ENCODE measurements around the gene CHRNE. TPM values are rescaled to one million over a fixed set of nuclear protein-coding genes. Genes with fewer than 3 reads are reported as not detected.
"Not testable (repeated sequence)": the region's sequence is repeated elsewhere in the genome, so short reads cannot be mapped to it uniquely, and the experiment has no call there.

CHRNE gene
- total RNA-seq, 2 donors from 2014 or later, result 0.27 TPM; not detected in 1

DNA sequence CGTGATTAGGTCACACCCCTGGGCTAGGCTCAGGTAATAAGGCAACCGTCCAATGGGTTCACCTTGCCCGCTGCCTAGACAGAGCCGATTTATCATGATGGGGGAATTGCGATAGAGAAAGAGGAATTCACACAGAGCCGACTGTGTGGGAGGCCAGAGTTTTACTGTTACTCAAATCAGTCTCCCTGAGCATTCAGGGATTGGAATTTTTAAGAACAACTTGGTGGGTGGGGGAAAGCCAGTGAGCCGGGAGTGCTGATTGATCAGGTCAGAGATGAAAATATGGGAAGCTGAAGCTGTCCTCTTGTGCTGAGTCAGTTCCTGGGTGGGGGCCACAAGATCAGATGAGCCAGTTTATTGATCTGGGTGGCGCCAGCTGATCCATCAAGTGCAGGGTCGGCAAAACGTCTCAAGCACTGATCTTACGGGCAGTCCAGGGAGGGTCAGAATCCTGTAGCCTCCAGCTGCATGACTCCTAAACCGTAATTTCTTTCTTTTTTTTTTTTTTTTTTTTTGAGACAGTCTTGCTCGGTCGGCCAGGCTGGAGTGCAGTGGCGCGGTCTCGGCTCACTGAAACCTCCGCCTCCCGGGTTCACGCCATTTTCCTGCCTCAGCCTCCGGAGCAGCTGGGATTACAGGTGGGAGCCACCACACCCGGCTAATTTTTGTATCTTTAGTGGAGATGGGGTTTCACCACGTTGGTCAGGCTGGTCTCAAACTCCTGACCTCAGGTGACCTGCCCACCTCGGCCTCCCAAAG is 23.9 kb upstream of the CHRNE start:
- not testable (repeated sequence) for ATAC-seq; H3K36me3 Mint-ChIP-seq; H3K9me3 Mint-ChIP-seq; H3K27ac Mint-ChIP-seq; DNase-seq (ENCODE audit: low spot score in 2 of 2)

DNA sequence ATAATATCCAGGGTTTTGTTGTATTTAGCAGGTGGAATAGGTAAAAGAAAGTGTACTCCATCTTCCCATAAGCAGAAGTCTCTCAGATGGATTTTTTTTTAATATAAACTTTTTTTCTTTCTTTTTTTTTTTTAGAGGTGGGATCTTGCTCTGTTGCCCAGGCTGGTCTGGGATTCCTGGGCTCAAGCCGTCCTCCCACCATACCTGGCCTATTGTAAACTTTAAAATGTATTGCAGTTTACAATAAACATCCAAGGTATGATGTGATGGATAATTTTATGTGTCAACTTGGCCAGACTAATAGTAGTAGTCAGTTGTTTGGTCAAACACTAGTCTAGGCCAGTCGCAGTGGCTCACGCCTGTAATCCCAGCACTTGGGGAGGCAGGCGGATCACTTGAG is 18.4 kb upstream of the CHRNE start:
- ATAC-seq (no peak), DNase-seq (ENCODE audit: low spot score in 2 of 2) (no peak)
- no peak overlapping the region for H3K27ac Mint-ChIP-seq
- no peaks in the 10 kb centered on the region for H3K36me3 Mint-ChIP-seq
- H3K9me3 Mint-ChIP-seq, result no peaks in the 10 kb centered on the region

DNA sequence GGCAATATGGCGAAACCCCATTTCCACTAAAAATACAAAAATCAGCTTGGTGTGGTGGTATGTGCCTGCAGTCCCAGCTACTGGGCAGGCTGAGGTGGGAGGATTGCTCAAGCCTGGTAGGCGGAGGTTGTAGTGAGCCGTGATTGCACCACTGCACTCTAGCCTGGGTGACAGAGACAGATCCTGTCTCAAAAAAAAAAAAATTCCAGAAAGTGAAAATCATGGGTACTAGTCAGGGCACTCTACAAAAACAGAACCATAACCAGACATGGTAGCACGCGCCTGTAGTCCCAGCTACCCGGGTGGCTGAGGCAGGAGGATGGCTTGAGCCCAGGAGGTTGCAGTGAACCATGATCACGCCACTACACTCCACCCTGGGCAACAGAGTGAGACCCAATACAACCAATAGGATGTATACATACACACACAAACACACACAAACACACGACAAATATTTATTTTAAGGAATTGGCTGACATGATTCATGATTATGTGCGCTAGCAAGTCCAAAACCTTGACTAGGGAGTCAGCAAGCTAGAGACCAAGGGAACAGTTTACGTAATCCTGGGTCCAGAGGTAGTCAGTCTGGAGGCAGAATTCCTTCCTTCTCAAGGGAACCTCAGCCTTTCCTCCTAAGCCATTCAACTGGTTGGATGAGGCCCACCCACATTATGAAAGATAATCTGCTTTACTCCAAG is 17.6 kb upstream of the CHRNE start:
- ATAC-seq (no peak), DNase-seq (ENCODE audit: low spot score in 2 of 2) (no peak)
- Mint-ChIP-seq H3K36me3 (no peaks in the 10 kb centered on the region), H3K9me3 (no peaks in the 10 kb centered on the region), H3K27ac (no peak overlapping the region)

GRCh38 chr17:4919511-4920047 is 16.7 kb upstream of the CHRNE start:
- DNase-seq (ENCODE audit: low spot score in 2 of 2) (no peak), ATAC-seq (no peak)
- Mint-ChIP-seq H3K9me3 (no peaks in the 10 kb centered on the region), H3K27ac (no peak overlapping the region), H3K36me3 (no peaks in the 10 kb centered on the region)

DNA sequence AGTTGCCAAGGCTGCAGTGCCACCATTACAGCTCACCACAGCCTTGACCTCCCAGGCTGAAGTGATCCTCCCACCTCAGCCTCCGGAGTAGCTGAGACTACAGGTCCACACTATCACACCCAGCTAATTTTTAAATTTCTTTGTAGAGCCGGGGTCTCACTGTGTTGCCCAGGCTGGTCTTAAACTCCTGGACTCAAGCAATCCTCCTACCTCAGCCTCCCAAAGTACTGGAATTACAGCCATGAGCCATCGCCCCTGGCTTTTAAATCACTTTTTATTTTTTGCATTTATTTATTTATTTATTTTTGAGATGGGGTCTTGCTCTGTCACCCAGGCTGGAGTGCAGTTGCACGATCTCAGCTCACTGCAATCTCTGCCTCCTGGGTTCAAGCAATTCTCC is 11.7 kb upstream of the CHRNE start:
- not testable (repeated sequence) for H3K36me3 Mint-ChIP-seq; DNase-seq (ENCODE audit: low spot score in 2 of 2); H3K9me3 Mint-ChIP-seq; ATAC-seq; H3K27ac Mint-ChIP-seq

DNA sequence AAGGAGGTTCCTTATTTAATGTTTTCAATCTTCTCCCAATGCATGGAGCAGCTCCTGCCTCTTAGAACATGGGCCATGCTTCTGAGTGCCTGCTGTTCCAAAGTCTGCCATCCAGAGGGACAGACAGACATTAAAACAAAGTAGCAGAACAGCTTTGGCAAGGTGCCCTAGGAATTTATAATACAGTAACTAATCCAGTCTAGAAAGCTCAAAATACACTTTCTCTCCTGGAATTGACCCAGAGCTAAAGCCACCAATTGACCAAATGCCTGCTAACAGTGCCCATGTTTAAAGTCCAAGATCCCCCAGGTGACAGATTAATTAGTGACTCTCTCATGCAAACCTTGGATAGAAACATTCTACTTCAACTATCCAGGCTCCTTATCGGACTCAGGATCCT is 11.1 kb upstream of the CHRNE start:
- DNase-seq (ENCODE audit: low spot score in 2 of 2) (no peak), ATAC-seq (no peak)
- no peaks in the 10 kb centered on the region for H3K9me3 Mint-ChIP-seq
- H3K36me3 Mint-ChIP-seq, result no peaks in the 10 kb centered on the region
- no peak overlapping the region for H3K27ac Mint-ChIP-seq

- Mint-ChIP-seq H3K9me3 (no peaks in the 10 kb centered on the region), H3K36me3 (no peaks in the 10 kb centered on the region), H3K27ac (no peak overlapping the region)
- ATAC-seq (peak; percentile 96 to 99), DNase-seq (ENCODE audit: low spot score in 2 of 2) (peak; percentile 70 to 81)
These were observed 6.0 kb upstream of the CHRNE start for GRCh38 chr17:4908711-4909496.

- no peaks in the 10 kb centered on the region for H3K36me3 Mint-ChIP-seq
- no peaks in the 10 kb centered on the region for H3K9me3 Mint-ChIP-seq
- DNase-seq (ENCODE audit: low spot score in 2 of 2) (no peak), ATAC-seq (peak in 1 of 2 donors; percentile 21)
- no peak overlapping the region for H3K27ac Mint-ChIP-seq
These were observed 5.4 kb upstream of the CHRNE start for GRCh38 chr17:4908301-4908700.

DNA sequence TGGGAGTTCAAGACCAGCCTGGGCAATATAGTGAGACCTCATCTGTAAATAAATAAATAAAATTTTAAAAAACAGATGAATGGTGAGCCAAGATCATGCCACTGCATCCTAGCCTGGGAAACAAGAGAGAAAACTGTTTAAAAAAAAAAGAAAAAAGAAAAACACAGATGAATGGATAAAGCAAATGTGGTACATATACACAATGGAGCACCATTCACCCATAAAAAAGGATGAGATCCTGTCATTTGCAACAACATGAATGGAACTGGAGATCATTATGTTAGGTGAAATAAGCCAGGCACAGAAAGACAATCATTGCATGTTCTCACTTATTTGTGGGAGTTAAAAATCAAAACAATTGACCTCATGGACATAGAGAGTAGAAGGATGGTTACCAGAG is 3.7 kb upstream of the CHRNE start:
- not testable (repeated sequence) for H3K27ac Mint-ChIP-seq; ATAC-seq; DNase-seq (ENCODE audit: low spot score in 2 of 2); H3K36me3 Mint-ChIP-seq; H3K9me3 Mint-ChIP-seq

DNA sequence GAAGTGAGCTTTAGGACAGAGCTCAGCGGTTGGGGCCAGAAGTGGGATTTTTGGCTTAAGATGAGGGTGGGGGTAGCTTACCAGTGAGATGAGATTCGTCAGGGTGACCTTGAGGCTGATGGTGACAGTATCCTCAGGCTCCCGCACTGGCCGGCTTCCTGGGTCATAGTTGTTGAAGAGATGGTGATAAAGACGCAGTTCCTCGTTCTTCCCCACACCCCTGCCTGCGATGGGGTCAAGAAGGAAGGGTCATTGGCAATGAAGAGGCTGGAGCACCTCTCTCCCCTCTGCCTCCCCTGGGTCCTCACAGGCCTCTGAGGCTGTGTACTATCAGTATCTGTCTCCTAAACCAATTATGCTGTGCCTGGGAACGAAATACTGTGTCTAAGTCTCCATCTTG is 358 bp downstream of the CHRNE start:
- H3K36me3 Mint-ChIP-seq, result no peaks in the 10 kb centered on the region
- no peak overlapping the region for H3K27ac Mint-ChIP-seq
- no peaks in the 10 kb centered on the region for H3K9me3 Mint-ChIP-seq
- DNase-seq (ENCODE audit: low spot score in 2 of 2) (no peak), ATAC-seq (no peak)

DNA sequence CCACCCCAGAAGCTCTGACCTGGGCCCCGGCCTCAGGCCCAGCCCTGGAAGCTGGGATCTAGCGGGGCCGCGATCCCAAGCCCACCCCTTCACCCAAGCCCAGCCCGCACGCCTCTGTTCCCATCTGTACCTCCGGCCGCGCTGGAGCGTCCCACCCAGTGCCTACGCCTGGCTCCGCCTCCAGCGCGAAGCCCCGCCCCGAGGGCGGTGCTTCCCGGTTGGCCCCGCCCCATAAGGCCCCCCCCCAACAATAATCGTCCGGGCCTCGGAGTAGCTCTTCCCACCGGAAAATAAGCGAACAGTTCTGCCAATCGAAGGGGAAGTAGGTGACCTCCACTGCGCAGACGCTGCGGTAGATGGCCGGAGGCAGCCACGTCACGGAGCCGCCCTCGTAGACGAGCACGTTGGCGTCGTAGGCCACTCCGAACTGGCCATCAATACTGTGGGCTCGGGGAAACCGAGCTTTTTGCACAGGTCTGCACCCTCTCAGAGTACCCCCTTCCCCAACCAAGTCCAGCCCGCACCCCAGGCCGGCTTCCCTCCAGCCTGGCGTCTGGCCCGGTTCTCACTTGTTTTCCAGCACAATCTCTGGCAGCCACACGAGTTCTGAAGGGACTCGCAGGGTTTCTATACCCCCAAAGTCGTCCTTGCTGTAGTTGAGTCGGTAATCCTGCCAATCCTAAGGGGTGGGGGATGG is 1.1 kb downstream of the CHRNE start:
- ATAC-seq (no peak), DNase-seq (ENCODE audit: low spot score in 2 of 2) (no peak)
- Mint-ChIP-seq H3K27ac (no peak overlapping the region), H3K9me3 (no peaks in the 10 kb centered on the region), H3K36me3 (no peaks in the 10 kb centered on the region)

DNA sequence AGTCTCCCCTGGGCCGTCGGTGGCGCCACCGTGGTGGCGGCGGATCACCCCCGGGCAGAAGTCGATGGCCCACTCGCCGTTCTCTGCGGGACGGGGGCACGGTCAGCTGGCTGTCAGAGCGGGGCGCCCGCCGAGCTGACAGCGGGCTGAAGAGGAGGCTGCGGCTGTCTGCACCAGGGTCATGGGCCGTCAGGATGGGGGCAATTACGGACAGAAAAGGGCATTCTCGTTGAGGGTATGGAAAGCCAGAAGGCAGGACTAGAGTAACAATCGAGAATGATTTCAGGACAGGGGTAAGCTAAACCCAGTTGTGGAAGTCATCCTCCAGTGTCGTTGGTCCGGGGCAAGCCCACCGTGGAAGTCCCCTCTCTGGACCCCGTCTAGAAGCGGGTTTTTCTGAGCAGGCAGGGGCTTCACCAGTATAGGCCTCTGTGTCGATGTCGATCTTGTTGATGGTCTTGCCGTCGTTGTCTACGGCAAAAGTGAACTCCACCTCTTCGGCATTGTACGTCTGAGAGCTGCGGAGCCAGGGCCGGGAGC is 1.7 kb downstream of the CHRNE start:
- Mint-ChIP-seq H3K27ac (no peak overlapping the region), H3K36me3 (no peaks in the 10 kb centered on the region), H3K9me3 (no peaks in the 10 kb centered on the region)
- DNase-seq (ENCODE audit: low spot score in 2 of 2), result no peak
- ATAC-seq, result no peak

DNA sequence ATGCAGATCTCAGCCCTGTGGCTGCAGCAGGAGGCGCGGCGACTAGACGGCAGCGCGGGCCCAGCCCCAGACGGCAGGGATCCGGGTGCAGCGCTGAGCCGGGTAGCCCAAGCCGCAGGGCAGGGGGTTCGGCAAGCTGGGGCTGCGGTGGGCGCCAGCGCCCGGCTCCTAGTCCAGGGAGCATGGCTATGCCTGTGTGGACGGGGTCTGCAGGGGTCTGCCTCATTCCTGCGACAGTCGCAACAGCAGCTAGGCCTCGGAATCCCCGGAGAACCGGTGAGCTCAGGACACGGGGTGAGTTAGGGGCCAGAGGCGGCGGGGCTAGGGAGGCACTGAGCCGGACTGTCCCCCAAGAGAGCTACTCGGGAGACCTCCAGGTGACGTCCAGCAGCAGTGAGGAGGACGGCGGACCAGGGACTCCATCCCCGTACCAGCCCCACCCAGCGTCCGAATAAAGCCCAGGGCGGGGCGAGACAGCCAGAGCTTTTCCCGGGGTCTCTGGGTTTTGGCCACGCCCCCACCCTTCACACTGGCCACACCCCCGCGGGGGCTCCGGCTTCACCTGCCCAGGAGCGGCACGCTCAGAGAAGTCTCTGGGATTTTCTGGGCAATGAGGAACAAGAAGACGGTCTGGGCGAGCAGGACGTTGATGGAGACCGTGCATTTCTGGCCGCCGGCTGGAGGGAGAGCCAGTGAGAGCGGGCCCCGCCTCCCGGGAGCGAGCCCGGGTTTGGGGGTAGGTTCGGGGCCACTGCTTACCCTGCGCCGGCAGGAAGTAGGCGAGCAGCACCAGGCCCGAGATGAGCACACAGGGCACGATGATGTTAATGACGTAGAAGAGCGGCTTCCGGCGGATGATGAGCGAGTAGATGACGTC is 2.4 kb downstream of the CHRNE start:
- Mint-ChIP-seq H3K27ac (peak overlapping the region; percentile 85 to 95), H3K9me3 (no peaks in the 10 kb centered on the region), H3K36me3 (no peaks in the 10 kb centered on the region)
- peak in 1 of 2 donors; percentile 35 for DNase-seq (ENCODE audit: low spot score in 2 of 2)
- peak in 1 of 2 donors; percentile 6 for ATAC-seq

- no peaks in the 10 kb centered on the region for H3K9me3 Mint-ChIP-seq
- peak within 1 kb of the TSS; percentile 85 to 95 for H3K27ac Mint-ChIP-seq
- ATAC-seq, result peak; percentile 77 to 86
- DNase-seq (ENCODE audit: low spot score in 2 of 2), result peak; percentile 89 to 95
- H3K36me3 Mint-ChIP-seq, result no peaks in the 10 kb centered on the region
These were observed 3.3 kb downstream of the CHRNE start, which contains the start of gene C17orf107 for GRCh38 chr17:4899341-4900230. C17orf107 (plus strand) TSS chr17:4899536; CDS start chr17:4899763, 227 bp downstream.

Data from activated naive CD4-positive, alpha-beta T cell treated with anti-CD3 and anti-CD28 coated beads, Interleukin-2, amount 50 U/mL, for 72 hours (primary cell).